HG03520 (cell line): ENCODE measurements around the gene AWAT2.
A peak's percentile ranks its signal among the peaks of the same experiment; 100 is the strongest.

Experiments used
- ATAC-seq: cut with Tn5 transposase; IDR thresholded peaks from one replicate; pipeline ENCODE4 v1.9.1; 2021; ENCODE audit warnings: mild to moderate bottlenecking, moderate library complexity; ENCODE audit not compliant: unreplicated experiment

The AWAT2 gene

DNA sequence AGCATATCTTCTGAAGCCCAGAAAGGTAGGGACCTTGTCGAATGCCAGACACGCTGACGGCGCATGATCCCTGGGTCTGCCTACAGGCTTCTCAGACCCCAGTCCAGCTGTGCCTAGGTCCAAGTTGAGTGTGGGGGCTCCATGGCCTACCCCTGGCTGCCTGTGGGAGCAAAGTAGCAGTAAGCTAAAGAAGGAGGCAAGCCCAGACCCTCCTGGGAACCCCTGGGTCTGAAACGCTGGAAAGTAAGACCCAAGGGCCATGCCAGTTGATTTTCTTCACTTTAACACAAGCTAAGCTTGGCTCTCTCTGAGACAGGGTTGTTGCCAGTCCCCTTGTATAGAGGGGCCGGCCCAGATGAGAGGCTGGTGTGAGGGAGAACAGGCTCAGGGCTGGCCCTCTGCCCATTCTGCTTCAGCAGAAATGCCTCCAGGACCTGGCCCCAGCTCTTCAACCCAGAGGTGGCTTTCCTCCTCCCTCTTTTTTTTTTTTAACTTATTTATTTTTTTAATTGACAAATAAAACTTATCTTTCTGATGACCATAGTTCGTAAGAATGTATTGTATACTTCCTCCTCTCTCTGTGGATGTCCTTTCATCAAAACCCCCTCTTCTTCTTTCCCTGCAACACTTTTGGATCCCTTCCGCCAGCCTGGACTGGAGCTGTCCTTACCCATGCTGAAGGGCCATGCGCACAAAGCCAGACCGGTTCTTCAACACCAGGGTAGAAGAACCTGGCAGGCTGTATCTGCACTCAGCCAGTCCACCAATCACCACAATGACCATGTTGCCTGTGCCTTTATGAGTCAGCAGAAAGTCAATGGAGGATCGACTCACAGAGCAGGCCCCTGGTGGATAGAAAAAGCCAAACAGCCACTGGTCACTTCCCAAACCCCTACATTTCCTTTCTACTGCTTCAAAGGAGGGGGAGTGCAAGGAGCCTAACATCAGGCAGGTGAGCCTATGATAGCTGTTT is 7.1 kb downstream of the AWAT2 start:
- no peak for ATAC-seq

DNA sequence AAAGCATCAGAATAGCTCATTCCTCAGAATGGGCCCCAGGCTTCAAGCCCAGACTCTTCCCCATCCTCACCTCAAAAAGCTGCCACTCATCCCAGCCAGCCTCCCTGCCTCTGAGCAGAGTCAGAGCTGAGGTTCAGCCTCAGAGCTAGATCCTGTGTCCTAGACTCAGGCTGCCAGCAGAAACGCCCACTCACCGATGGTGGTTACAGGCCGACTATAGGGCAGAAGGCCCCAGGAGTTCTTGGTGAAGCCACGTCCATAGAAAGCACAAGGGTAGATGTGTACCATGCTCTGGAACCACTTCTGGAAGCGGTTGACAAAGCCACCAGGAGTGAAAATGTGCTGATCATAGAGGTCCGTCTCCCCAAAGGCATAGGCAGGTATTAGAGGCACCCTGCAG is 7.7 kb downstream of the AWAT2 start:
- no peak for ATAC-seq

DNA sequence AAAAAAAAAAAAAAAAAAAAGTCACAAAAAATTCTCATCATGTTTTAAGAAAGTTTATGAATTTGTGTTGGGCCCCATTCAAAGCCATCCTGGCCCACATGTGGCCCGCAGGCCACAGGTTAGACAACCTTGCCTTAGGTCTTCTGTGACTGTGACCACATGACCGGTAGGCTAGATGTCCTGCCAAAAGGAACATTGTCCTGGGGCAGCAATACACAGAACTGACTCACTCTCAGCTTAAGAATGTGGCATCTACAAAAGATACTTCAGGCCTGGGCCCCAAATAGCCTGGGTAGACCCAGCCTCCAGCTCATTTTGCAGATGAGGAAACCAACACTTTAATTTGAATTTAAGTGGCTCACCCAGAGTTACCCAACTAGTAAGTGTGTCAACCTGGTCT is 10.0 kb downstream of the AWAT2 start:
- ATAC-seq: no peak

DNA sequence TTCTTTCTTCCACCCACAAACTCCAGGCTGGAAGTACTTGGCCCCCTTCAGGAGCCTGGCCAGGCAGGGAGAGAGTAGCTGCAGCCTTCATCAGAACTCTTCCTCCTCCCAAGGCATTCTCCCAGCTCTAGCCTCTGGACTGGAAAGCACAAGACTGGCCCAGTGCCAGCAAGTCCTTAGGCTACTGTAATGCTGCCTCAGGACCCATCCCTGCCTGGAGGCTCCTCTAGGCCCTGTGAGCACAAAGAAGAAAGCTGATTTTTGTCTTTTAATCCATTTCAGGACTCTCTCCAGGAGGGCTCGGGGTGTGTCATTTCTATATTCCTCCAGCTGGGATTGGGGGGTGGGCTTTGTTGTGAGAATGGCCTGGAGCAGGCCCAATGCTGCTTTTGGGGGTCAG is 10.8 kb downstream of the AWAT2 start:
- ATAC-seq: no peak

DNA sequence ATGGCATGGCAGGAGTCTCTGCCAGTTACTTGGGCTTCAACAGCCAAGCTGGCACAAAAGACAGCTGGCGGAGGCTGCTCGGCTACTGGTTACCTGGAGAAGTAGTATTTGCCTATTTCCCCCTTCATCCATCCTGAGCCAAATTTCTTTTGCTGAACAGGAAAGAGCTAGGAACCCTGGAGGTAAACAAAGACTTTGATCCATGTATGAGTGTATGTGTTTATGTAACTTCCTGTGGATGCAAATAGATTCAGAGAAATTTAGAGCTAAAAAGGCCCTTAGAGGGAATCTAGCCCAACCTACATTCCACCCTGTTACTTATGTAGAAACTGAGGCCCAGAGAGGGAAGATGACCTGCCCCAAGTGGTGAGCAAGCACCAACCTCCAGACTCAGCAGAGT is 11.2 kb downstream of the AWAT2 start:
- no peak for ATAC-seq

DNA sequence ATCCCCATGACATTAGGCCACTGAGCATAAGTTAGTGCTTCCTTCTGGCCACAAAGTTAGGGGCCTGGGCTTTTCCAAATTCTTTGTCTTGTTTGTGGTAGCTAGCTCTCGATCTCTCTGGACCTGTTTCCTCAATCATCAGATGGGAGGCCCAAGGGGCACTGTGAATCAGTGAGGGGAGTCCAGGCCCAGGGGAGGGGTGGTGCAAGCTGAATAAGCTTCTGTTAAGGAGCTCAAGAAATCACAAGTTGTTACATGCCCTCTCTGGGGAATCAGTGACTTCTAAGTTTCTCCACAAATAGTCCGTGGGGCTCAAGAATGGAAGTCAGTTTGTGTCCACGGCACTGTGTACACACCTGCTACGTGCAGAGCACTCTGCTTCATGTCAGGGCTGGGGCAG is 15.1 kb downstream of the AWAT2 start:
- no peak for ATAC-seq

DNA sequence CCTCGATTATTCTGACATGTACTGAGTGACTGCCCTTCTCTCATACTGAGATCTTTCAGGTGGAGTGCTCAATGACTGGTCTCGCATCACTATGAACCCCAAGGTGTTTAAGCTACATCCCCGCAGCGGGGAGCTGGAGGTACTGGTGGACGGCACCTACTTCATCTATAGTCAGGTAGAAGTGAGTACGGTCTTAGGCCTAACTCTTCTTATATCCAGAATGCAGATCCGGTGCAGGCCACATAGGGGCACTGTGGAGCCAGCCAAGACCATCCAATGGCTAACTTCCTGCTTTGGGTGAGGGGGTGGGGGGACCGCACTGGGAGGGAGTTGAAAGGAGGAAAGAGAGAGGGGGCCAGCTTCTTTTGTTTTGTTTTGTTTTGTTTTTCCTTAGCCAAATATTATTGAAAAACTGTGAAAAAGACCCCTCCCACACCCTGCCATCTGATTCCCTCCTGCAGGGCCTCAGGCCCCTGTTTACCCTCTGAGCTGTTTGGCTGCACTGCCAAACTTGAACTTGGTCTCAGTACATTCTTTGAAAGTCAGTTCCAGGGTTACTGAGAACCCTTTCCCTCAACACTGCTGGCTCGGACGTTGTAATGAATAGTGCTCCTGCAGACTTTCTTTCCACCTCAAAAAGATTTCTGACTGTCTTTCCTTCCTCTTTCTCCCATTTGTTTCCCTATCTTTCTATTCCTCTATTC is 16.2 kb downstream of the AWAT2 start:
- peak; percentile 43 for ATAC-seq

DNA sequence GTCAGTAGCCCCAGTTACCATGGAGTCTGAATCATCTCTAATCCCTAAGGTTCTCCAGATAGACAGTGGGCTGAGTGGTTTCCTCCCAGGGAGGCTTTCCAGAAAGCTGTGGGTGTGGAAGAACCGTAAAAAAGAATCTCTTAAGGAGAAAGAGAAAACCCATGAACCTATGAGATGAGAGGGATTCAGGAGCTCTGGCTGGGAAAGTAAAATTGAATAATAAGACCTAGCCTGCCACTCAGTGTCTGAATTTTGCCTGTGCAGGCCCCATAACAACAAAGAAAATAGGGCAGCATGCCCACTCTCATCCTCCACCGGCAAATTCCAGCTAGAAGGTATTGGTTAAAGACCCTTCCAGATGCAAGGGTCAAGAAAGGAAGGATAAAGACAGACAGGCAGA is 16.9 kb downstream of the AWAT2 start:
- no peak for ATAC-seq

DNA sequence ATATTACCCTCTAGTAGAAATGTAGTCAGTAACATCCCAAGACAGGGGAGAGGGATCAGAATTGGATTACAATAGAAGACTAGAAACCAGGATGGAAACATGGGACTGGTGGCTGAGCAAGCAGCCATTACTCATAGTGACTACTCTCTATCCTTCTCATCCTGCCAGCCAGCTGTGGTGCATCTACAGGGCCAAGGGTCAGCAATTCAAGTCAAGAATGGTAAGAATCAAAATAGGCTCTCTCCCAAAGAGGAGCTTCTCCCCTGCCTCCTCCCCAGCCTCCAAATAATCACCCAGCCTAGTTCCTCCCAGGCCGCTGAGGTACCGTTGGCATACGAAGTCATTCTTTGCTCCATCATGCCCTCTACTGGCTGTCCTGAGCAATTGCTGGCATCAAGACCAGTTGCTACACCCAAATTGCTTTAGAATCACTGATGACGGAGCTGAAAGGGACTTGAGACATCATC is 19.4 kb downstream of the AWAT2 start:
- ATAC-seq: peak; percentile 59

DNA sequence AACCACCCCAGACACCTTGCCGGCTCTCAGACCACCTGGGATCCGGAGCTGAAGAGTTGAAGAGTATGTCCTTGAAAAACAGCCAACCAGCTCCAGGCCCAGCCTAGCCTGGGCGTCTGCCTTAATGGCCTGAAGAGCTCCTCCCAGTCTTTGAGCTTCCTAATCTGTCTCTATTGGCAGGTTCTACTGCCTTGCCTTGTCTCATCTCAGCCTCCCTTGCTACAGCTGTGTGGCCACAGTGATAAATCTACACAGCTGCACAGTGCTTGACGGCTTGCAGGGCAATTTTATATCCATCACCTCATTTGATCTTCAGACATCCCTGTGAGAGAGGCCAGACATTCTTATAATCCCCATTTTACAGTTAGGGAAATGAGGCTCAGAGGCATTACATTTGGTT is 19.9 kb downstream of the AWAT2 start:
- no peak for ATAC-seq

DNA sequence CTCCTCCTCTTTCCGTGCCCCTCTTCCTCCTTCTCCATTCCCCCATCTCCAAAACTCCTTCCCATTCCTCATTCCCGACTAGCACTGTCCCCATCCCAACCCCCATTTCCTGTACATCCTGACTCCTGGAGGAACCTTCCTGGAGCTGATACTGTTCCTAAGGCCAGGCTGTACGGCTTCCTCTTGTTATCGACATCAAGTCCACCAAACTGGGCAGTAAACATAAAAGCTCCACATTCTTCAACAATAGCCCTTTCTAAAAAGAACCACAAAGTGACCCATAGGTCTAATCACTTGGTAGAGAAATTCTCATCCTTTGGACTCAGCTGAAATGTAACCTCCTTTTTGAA is 22.9 kb downstream of the AWAT2 start:
- no peak for ATAC-seq

DNA sequence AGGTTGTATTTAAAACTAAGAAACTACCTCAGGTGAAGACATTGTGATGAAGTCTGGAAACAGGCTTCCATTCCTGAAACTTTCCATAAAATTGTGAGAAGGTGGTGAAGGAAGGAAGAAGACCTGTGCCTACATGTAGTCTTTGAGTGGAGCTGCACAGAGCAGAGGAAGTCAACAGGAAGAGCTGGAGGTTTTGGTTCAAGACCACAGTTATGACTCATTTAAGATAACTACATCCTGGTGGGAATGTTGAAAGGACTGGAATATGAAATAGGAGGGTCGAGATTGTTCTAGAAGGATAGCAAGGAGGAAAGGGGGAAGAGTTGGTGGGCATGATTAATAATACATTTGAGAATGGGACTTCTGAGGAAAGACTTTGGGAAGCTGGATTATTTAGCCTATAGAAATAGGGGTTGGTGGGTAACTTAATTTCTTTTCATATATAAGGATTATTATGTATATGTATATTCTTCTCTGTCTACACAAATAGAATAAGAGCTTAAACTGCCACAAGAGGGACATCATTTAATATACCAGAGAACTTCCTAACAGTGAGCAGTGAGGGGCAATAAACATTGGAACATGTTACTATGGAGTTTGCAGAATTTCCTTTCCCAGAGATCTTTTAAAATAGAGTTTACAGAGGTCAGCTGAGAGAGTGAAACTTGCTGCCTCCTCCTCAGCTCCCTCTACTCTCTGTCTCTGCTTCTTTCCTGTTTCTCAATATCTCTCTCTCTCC is 23.5 kb downstream of the AWAT2 start:
- no peak for ATAC-seq

DNA sequence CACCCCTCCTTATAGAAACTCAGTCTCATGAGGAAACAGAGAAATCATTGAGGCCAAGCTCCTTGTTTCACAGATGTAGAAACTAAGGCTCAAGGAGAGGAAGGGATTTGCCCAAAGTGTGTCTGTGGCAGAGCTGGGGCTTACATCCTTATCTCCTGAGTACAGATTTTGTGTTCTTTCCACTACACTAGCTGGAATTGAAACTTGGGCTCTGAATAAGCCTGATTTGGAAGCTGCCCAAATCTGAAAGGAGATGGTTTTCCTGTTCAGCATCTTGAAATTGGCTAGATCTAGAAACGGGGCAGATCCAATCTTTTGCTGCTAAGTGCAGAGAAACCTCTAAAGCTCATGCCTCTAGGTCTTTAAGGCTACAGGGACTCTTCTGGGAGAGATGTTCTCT is 24.3 kb downstream of the AWAT2 start:
- ATAC-seq: no peak

DNA sequence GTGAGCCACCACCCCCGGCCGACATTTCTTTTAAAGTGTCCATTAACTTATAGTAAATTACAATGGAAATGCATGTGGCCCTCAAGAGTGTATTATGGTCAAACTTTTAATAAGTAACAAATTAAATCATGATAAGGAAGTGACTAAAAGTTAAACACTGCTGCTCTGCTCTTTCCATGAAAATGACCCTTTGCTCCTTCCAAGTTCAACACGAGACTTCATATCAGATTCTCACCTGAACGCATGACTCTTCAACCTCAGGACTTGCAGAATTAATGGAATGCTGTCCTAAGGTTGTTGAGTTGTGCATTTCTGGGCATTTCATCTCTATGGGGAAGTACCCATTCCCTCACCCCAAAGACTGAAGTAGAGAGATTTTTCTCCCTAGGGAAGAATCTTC is 27.1 kb downstream of the AWAT2 start:
- ATAC-seq: no peak

DNA sequence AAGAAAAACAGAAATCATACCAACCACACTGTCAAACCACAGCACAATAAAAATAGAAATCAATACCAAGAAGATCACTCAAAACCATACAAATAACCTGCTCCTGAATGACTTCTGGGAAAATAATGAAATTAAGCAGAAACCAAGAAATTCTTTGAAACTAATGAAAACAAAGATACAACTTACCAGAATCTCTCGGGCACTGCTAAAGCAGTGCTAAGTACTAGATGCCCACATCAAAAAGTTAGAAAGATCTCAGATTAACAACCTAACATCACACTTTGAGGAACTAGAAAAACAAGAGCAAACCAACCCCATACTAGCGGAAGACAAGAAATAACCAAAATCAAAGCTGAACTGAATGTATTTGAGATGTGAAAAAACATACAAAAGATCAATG is 33.2 kb downstream of the AWAT2 start:
- no peak for ATAC-seq

DNA sequence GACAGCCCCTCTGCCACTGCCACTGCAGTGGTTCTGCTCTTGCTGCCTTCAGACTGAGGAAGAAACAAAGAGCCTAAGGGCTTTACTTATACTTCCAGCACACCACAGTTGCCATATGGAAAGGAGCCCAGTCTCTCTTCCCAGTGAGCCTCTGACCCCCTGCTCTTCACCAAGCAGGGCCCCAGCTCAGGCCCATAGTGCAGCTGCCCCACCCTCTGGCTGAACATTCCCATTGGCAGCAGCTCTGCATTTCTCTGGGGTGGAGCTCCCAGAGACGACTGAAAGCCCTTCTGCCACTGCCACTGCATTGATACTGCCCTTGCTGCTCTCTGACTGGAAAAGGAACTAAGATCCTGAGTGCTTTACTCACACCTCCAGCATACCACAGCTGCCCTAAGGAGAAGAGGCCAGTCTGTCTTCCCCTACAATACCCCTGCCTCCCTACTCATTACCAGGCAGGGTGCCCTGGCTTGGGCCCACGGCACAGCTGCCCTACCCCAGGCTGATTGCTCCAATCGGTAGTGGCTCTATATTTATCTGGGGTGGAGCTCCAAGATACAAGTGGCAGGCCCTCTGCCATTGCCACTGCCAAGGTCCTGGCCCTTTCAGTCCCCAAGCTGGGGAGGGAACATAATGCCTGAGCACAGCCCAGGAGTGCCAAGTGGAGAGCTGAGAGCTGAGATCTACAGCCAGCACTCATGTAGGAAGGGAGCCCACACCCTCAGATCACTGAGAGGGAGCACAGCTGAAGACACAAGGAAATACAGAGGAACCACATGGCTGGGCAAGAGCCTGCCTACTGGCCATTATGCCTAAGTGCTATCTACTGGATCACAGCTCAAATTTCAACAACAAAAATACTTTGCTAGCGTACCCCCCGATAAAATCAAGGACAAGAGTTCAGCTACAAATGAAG is 36.0 kb downstream of the AWAT2 start:
- no peak for ATAC-seq

DNA sequence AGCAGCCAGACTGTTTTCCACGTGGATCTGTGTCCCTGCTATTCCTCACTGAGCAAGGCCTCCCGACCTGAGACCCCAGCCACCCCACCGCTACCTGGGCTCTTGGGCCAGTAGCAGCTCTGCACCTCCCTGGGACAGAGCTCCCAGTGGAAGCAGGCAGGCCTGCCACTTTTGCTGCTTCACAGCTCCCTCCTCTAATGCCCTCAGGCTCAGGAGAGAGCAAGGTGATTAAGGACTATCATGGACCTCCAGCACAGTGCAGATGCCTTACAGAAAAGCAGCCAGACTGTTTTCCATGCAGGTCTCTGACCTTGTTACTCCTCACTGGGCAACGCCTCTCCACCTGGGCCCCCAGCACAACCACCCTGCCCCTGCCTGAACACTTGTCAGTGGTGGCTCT is 37.0 kb downstream of the AWAT2 start:
- no peak for ATAC-seq

DNA sequence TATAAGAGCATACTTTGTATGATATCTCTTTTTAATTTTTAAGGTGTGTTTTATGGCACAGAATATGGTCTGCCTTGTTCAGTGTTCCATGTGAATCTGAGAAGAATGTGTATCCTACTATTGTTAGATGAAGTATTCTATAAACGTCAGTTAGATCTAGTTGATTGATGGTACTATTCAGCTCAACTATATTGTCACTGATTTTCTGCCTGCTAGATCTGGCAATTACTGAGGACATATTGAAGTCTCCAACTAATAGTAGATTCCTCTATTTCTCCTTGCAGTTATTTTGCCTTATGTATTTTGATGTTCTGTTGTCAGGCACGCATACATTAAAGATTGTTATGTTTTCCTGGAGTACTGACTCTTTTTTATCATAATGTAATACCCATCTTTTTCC is 39.8 kb downstream of the AWAT2 start:
- no peak for ATAC-seq

DNA sequence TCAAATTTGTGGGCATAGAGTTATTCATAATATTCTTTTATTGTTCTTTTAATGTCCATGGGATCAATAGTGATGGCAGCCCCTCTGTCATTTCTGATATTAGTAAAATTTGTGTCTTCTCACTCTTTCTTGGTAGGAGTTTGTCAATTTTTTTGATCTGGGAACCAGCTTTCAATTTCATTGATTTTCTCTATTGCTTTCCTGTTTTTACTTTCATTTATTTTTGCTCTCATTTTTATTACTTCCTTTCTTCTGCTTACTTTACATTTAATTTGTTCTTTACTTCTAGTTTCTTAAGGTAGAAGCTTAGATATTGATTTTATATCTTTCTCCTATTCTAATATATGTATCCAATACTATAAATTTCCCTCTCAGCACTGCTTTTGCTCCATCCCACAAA is 40.7 kb downstream of the AWAT2 start:
- ATAC-seq: no peak

DNA sequence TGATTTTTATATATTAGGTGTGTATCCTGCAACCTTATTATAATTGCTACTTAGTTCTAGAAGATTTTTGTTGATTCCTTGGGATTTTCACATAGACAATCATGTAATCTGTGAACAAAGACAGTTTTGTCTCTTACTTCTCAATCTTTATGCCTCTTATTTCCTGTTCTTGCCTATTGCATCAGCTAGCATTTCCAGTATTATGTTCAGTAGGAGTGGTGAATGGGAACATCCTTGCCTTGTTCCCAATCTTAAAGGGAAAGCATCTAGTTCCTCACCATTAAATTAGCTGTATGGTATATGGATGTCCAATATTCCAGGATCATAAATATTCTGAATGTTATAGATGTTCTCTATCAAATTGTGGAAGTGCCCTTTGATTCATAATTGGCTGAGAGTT is 41.8 kb downstream of the AWAT2 start:
- no peak for ATAC-seq
